HG03066 (cell line): ENCODE results near the gene TTLL11.

Source experiments
- ATAC-seq: cut with Tn5 transposase; IDR thresholded peaks from one replicate; pipeline ENCODE4 v1.9.1; 2021; ENCODE audit warnings: low read depth; ENCODE audit not compliant: unreplicated experiment

The TTLL11 gene

GRCh38 chr9:121863955-121864354 lies 229.2 kb downstream of the TTLL11 start:
- ATAC-seq: no peak

DNA sequence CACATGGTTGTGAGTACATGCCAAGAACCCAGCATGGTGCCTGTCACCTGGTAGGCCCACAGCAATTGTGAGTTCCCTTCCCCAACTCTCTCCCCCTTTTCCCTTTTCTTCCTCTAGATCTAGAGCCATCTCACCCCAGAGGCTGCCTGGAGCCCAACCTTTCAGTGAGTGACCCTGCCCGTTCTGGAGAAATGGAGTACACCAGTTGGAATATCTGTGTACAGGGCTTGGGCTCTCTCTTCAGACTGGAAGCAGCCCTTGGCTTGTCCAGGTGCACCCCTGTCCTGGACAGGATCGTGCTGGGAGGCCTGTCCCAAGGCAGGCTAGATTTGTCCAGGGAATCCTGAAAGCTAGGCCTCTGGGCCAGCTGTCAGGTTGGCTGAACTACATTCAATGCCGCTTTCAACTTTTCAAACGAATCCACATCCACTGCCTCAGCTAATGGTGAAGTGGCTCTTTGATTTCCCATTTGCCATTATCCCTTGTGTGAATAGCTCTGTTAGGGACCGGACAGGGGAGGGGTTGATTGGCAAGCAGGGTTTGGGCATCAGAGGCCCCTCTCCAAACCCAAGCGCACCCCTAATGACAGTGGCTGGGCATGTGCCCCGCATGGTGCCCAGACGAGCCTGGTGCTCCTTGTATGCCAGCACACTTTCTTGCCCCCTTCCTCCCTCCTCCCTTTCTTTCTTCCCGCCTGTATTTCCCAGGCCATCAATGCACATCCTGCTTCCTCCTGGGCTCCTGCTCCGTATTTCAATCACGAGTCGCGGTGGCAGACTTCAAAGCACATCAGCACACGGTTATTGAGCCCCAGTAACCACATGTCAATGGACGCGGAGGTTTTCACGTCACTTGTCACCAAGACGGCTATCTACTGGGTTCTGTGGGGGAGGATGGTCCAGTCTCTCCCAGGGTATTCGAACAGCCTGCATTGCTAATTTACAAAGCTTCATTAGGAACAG lies 230.5 kb downstream of the TTLL11 start:
- no peak for ATAC-seq

DNA sequence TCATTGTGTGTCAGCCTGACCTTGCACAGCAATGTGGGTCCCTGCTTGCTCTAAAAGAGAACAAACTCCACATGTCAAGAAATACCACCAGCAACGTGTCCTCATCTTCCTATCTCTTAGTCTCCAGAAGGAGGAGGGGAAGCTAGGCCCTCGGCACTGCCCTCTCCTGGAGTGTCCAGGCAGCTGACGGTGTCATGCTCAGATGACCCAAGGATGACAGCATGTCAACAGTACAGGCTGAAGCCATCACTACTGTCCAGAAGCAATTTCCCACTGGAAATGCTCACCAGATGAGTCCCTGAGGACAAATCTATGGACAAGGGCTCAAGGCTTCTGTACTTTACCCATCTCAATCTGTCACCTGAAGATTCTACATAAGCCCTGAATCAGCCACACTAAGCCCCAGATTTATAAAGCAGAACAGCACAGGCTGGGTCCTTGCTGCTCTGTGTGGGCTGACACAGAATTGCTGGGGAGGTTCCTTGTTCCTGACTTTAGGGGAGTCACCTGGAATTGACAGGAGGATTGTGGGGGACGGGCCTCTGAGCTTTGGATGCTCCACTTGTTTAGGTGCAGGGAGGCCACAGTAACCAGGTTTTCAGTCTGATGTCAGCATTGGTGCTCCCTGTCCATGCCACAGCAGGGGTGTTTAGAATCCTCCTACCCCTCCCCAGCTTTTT lies 231.5 kb downstream of the TTLL11 start:
- no peak for ATAC-seq

DNA sequence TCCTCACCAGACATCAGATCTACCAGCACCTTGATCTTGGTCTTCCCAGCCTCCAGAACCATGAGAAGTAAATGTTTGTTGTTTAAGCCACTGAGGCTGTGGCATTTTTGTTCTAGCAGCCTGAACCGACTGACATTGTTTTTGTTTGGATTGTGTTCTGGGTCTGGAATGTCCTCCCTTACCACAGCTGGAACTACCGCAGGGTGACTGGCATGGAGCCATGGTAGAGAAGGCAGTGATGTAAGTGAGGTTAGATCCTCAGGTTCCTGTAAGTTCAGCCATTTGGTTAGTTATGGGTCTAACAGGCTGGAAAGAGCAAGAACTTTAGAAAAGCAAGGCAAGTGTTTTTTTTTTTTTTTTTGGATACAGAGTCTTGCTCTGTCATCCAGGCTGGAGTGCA lies 232.4 kb downstream of the TTLL11 start:
- no peak for ATAC-seq

DNA sequence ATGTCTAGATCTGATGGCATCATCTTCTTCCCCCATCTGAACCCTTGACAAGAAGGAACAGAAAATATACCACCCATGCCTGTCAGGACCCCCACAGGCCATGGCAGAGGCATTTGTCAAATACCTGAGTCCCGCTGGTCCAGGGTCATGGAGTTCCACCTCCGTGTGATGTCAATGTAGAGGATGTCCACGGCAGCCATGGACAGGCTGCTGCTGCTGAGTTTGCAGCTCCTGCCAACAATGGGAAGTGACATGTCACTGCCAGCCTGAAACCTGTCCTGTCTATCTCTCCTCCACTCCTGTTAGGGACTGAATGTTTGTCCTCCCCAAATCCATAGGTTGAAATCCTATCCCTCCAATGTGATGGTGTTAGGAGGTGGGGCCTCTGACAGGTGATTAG lies 232.9 kb downstream of the TTLL11 start:
- ATAC-seq: no peak

GRCh38 chr9:121859646-121860045 lies 233.5 kb downstream of the TTLL11 start:
- no peak for ATAC-seq

DNA sequence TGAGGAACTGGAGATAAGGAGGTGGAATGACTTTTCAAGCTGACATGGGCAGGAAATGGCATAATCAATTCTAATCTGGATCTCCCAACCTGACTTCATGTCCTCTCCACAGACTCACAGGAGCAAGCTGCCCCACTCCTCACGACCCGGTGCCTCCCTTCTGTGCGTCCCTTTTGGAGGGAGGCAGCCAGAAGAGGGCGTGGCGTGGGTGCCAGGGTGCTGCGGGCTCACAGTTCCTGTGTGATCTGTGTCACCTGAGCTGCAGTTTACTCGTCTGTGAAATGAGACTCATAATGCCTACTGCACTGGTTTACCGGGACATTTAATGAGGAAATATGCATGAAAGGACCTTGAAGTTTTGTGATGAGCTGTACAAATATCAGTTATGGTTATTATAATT lies 234.3 kb downstream of the TTLL11 start:
- no peak for ATAC-seq

GRCh38 chr9:121857928-121858327 lies 235.2 kb downstream of the TTLL11 start:
- ATAC-seq: no peak

- no peak for ATAC-seq
Observed at GRCh38 chr9:121855476-121855875, 237.6 kb downstream of the TTLL11 start.

DNA sequence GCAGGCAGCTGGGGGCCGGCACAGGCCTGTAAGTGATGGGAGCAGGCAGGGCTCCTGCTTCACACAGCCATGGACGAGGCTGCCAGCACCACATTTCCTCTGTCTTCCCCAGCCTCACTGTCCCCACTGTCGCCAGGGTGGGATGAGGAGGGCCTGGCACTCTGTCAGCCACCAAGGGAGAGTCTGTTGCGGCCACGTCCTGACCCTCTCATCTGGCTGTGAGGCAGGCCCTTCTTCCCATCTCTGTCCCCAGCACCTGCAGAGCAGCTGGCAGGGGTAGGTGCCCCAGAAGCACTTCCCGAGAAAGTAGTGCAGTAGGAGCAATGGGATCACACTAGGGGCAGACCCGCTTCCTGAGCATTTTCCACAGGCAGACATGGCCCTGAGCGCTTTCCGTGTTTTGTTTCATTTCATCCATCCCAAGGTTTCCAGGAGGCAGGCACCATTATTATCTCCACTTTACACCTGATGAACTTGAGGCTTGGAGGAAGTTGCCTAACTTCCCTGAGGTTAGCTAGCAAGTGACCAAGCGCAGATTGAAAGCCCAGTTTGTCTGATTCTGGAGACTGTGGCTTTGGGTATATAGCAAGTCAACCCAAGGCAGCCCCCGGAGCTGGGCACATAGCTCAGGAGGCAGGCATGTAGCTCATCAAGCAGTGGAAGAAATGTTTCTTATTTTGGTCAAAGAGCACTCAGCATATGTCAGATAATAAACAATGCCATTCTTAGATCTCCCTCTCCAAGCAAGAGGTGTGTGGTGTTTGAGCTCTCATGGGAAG lies 239.3 kb downstream of the TTLL11 start:
- no peak for ATAC-seq

DNA sequence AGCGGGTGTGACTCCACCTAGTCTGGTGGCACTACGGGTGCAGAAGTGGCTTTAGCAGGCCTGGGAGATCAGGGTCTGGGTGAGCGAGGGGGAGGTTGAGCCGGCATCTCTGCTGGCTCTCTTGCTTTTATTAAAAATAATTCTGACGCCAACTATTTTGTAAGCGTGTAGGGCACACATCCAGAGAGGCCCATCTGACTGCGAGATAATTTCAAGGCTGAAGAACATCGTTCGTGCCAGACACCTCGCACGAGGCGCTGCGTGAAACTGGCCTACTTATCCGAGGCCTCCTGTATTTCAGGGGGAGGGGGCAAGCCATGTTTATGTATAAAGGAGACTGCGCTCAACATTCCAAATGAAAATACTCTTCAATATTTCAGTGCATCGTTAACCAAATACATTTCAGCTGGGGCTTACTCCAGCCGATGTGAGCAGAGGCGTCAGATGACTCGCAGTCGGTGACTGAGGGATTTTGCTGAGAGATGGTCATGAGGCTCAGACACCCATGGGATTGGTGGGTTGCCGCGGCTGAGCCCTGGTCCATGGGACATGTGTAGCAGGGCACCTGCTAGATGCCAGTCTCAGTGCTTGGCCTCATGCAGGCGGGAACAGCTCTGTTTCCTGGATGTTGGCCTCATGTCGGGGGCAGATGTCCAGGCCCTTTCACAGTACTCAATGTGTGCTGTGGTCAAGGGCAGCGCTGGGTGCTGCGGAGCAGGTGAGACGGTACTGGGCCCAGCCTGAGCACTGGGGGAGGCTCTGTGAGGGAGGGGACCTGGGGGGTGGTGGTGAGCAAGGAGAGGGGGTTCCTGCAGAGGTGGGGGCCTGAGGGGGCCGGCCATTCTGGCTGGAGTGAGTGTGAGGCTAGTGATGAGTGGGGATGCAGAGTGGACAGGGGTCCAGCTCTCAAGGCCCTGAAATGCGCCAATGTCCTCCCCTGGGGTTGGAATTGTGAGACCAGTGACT lies 240.2 kb downstream of the TTLL11 start:
- ATAC-seq: no peak

DNA sequence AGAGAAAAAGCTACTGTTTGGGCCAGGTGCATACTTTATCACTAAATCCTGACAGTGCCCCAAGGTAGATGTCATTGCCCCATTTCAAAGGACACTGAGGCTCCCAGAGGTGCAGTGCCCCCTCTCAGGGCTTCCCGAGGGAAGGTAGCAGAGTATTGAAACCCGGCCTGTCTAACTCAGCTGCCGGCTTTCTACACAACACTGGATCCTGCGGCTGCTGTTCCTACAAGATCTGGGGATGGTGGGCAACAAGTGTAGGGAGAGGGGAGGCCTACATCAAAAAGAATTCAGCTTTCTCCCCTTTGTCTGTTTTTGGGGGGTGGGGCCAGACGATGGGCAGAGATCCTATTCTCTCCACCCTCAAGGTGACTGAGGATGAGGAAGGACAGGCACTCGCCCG lies 240.9 kb downstream of the TTLL11 start:
- no peak for ATAC-seq

DNA sequence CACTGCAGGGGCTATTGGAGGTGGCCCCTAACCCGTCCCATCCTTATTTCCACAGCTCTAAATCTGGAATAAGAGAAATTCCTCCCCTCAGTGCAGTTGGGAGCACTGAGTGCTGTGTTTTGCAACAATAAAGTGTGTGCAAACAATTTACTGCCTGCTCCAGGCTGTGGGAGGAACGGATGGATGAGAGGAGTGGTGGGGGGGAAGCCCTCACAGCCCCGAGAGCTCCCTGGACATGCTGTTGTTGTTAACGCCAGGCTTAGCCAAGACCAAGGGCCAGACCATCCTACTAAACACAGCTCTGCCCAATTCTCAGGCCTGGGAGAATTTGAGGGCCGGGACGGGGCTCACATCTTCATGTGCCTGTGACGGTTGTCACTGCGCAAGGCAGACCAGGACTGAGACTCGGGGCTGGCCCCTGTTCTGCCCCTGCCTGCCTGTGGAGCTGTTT lies 241.4 kb downstream of the TTLL11 start:
- ATAC-seq: no peak

DNA sequence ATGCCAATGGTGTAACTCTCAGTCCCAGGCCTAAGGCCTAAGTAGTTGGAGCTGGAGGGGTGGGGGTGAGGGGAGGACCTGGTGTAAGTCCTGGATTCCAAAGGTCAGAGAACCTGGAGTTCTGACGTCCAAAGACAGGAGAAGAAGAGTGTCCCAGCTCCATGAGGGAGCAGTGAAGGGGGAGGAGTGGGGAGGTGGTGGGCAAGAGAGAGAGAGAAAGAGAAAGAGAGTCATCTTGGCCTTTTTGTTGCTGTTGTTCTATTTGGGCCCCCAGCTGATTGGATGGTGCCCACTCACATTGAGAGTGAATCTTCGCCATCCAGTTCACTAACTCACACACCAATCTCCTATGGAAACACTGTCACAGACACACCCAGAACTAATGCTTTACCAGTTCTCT lies 242.7 kb downstream of the TTLL11 start:
- ATAC-seq: no peak

DNA sequence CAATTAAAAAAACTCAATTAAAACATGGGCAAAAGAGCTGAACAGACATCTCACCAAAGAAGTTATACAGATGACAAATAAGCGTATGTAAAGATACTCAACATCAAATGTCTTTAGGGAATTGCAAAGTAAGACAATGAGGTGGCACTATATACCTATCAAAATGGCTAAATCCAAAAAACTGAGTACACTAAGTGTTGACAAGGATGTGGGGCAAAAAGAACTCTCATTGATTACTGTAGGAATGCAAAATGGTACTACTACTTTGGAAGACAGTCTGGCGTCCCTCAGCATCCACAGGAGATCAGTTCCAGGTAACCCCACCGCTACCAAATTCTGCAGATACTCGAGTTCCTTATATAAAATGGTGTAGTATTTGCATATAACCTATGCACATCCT lies 243.6 kb downstream of the TTLL11 start:
- no peak for ATAC-seq

DNA sequence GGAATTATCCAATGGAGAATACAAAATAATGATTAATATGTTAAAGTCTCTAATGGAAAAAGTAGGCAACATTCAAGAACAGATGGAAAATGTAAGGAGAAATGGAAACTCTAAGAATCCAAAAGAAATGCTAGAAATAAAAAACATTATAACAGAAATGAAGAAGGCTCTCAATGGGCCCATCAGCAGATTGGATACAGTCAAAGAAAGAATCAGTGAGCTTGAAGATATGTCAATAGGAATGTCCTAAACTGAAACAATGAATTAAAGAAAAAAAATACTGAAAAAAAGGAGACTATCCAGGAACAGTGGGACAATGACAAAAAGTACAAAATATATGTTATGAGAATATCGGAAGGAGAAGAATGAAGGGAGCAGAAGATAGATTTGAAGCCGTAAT lies 248.5 kb downstream of the TTLL11 start:
- ATAC-seq: no peak

DNA sequence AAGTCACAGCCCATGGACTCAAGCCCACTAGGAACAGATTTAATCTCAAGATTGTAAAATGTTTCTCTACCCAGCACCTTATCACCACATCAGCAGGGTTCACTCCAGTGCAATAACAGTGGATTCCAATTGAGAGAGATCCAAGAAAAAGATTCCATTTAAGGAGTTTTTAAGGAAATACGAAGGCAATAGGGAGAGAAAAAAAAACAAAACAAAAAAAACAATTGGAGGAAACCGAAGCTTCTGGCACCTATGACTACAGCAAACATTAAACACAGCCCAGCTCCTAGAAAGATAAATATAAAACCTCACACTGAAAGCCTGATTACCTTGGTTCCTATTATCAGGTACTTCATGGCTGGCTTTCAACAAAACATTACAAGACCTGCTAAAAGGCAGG lies 249.0 kb downstream of the TTLL11 start:
- ATAC-seq: no peak

- no peak for ATAC-seq
Observed at GRCh38 chr9:121842612-121842978, 250.5 kb downstream of the TTLL11 start.

GRCh38 chr9:121841771-121842611 lies 251.1 kb downstream of the TTLL11 start:
- ATAC-seq: no peak
